Uterus (tissue), 4 donors: ENCODE measurements around the gene IRF1. TPM values are rescaled to one million over a fixed set of nuclear protein-coding genes. Genes with fewer than 3 reads are reported as not detected.

Source experiments
- DNase-seq, 2 donors: peaks; one replicate each; pipeline ENCODE4 v3.0.0-alpha.2; 2019 to 2020
- H3K27ac ChIP-seq, 2 donors: fragments of 200-600 bp; sonication (generic); 1 replicate in 1 of 2; 2 replicates in 1 of 2; pipeline ENCODE4 v1.5.1; 2016 to 2018
- H3K27me3 ChIP-seq, 2 donors: fragments of 200-600 bp; sonication (generic); one replicate each; pipeline ENCODE4 v1.5.1; 2018 to 2019; ENCODE audit warnings: control low read depth in 1 of 2
- H3K36me3 ChIP-seq, 2 donors: fragments of 200-600 bp; sonication (generic); one replicate each; pipeline ENCODE4 v1.5.1; 2019; ENCODE audit warnings: control low read depth in 1 of 2
- H3K4me1 ChIP-seq, 2 donors: fragments of 200-600 bp; sonication (generic); one replicate each; pipeline ENCODE4 v1.5.1; 2018 to 2019; ENCODE audit warnings: control low read depth in 1 of 2
- H3K4me3 ChIP-seq, 2 donors: fragments of 200-600 bp; sonication (generic); 1 replicate in 1 of 2; 2 replicates in 1 of 2; pipeline ENCODE4 v1.5.1; 2018 to 2019; ENCODE audit warnings: mild to moderate bottlenecking in 1 of 2
- H3K9me3 ChIP-seq, 2 donors: fragments of 200-600 bp; sonication (generic); one replicate each; pipeline ENCODE4 v1.5.1; 2019; ENCODE audit warnings: control low read depth in 1 of 2
- CTCF ChIP-seq, 4 experiments: fragments of 200-600 bp in 2 of 4; fragments of 450-650 bp in 2 of 4; sonication (generic) in 2 of 4; IDR thresholded peaks; one replicate each; pipeline ENCODE4 v1.5.1; 2016 to 2019; ENCODE audit warnings: antibody characterized with exemption in 4 of 4, mild to moderate bottlenecking in 2 of 4, moderate library complexity in 1 of 4
- POLR2A ChIP-seq, 2 donors: fragments of 450-650 bp; IDR thresholded peaks; one replicate each; pipeline ENCODE4 v1.6.1; 2016; ENCODE audit warnings: antibody characterized with exemption in 2 of 2, mild to moderate bottlenecking in 1 of 2, moderate library complexity in 1 of 2
- intact Hi-C: fragments of 100-400 bp; cut with DNase I; formaldehyde crosslinking; loops from one replicate; pipeline ENCODE4 v1.15.1; 2023; ENCODE audit warnings: low total_unique reads
- total RNA-seq, 4 donors: library from RNA; depleted of rRNA in 3 of 4; stranded (reverse); fragments of >200 nt in 3 of 4; gene quantifications; one replicate each; pipeline versions ENCODE4 v1.1.0 to v1.2.4, GENCODE V29; 2014 to 2023
- donor health status: DM: yes; HTN: yes; CAD: no.

Gene IRF1
- total RNA-seq, 4 donors from 2014 or later, result 3.8 to 110 (median 25.7) TPM

GRCh38 chr5:132493241-132493640, 2.7 kb upstream of the IRF1 start:
- TF ChIP-seq POLR2A (IDR thresholded peaks at IDR 0.05), result no peak
- no peak for TF ChIP-seq CTCF (IDR thresholded peaks at IDR 0.05)
- H3K4me1 ChIP-seq, result peaks cover 8 to 11% of the 10 kb centered on the region in 2 donors
- H3K9me3 ChIP-seq, result no peaks in the 10 kb centered on the region
- intact Hi-C loops, result no loop called here
- peak in 1 of 2 donors; percentile 9 for DNase-seq
- H3K4me3 ChIP-seq, result no peak overlapping the region
- peak overlapping the region; percentile 88 to 91 for H3K27ac ChIP-seq
- H3K36me3 ChIP-seq, result no peaks in the 10 kb centered on the region
- no peaks in the 10 kb centered on the region for H3K27me3 ChIP-seq

GRCh38 chr5:132492386-132493125, 2.0 kb upstream of the IRF1 start:
- Histone ChIP-seq H3K9me3 (no peaks in the 10 kb centered on the region), H3K4me3 (no peak overlapping the region), H3K36me3 (no peaks in the 10 kb centered on the region), H3K27me3 (no peaks in the 10 kb centered on the region), H3K4me1 (peaks cover 8 to 11% of the 10 kb centered on the region in 2 donors), H3K27ac (peak overlapping the region in 1 of 2 donors; percentile 98)
- intact Hi-C loops, result no loop called here
- TF ChIP-seq POLR2A (IDR thresholded peaks at IDR 0.05) (no peak), CTCF (IDR thresholded peaks at IDR 0.05) (no peak)
- DNase-seq, result no peak

DNA sequence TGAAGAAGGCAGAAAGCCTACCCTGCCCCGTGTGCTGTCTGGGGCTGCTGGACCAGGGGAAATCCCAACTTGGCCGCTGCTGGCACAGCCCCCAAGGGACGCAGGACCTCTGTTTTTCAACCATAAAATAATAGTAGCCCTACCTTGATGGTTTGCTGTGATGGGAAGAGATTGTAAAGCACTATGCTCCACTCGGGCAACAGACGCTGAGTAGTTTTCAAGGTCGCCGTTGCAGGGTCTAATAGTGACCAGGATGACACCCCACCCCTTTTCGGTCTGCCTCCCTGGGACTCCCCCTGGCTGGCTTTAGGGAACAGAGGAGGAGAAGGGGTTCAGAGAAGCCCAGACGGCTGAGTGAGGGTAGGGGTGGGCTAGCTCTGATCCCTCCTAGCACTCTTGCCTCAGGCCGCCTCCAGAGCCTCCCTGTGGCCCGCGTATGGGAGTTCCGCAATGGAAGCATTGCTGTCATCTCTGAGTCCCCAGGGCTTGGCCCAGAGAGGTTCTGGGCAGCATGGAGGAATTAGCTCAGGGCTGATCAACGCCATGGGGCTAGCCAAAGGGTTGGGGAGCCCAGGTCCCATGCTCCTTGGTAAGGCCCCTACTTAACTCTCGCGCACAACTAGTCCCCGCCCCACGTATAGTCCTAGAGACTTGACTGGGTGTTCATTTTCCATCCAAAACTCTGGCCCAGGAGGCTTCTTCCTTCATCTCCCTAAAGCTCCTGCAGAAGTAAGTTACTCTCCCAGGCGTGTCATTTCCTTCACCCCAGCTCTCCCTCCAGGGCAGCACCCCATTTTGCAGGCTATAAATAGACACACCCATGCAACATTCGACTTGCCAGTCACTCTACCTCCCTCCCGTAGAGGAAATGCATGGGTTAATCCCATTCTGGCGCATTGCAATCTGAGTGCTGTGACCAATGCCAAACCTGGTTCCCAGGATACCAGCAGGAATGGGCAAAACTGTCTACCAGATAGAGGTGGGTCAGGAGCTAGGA, 1.1 kb upstream of the IRF1 start:
- Histone ChIP-seq H3K4me3 (peak overlapping the region; percentile 87 to 91), H3K27me3 (no peaks in the 10 kb centered on the region), H3K4me1 (peaks cover 8 to 11% of the 10 kb centered on the region in 2 donors), H3K9me3 (no peaks in the 10 kb centered on the region), H3K27ac (peak overlapping the region; percentile 97 to 98), H3K36me3 (no peaks in the 10 kb centered on the region)
- intact Hi-C loops, result no loop called here
- no peak for TF ChIP-seq CTCF (IDR thresholded peaks at IDR 0.05)
- no peak for TF ChIP-seq POLR2A (IDR thresholded peaks at IDR 0.05)
- DNase-seq, result peak in 1 of 2 donors; percentile 20

DNA sequence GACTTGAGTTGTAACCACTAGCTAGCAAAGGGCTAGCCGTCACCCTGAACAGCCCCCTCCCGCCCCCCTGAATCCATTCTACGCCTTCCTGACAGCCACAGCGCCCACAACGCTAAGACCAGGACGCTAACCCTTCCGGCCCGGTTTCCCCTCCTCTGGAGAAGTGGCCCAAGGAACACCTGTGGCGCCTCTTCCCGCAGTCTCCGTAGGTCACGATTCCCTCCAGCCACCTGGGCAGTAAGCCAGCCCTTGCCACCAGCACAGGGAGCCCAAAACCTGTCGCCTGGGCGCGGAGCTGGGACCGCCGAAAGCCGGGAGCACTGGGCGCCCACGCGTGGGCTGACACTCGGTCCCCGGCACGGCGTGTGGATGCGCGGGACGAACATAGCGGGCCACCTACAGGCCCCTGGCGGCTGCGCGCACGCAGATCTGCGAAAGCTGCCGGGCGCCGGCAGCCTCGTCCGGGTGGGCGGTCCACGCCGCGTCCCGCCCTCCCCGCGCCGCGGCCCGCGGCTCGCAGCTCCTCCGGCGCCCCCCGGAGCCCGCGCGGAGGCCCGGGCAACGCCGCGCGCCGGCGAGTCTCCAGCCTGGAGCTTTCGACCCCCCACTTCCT, 596 bp downstream of the IRF1 start:
- Histone ChIP-seq H3K27me3 (no peaks in the 10 kb centered on the region), H3K36me3 (no peaks in the 10 kb centered on the region), H3K9me3 (no peaks in the 10 kb centered on the region), H3K27ac (peak overlapping the region; percentile 97 to 98), H3K4me3 (peak overlapping the region; percentile 87 to 91), H3K4me1 (peaks cover 8 to 9% of the 10 kb centered on the region in 2 donors)
- DNase-seq, result peak; percentile 63 to 71
- intact Hi-C loops, result loop anchor here (5.0 kb wide), 1 partner anchor 68 kb away; no protein-coding TSS in a partner anchor
- no peak for TF ChIP-seq POLR2A (IDR thresholded peaks at IDR 0.05)
- peak; percentile 10 to 52 (median 22) for TF ChIP-seq CTCF (IDR thresholded peaks at IDR 0.05)
